SK-N-SH treated with all-trans-retinoic acid at 6 μM for 48 hours (cell line): Measurements from ENCODE around the gene UBALD2.

Experiments used
- ATAC-seq: fragments of 200-7000 bp; cut with Tn5 transposase; 3 replicates; pipeline ENCODE4 v1.9.1; 2020; ENCODE audit warnings: mild to moderate bottlenecking, moderate library complexity
- ARNTL ChIP-seq: fragments of 450-650 bp; formaldehyde crosslinking; IDR thresholded peaks from 2 replicates; pipeline ENCODE4 v1.5.0; 2020; ENCODE audit warnings: low read depth, mild to moderate bottlenecking, moderate library complexity, borderline replicate concordance
- BACH2 ChIP-seq: fragments of 250-450 bp; sonication (Bioruptor Pico); IDR thresholded peaks from 2 replicates; pipeline ENCODE4 v1.9.0; 2021; ENCODE audit warnings: mild to moderate bottlenecking, borderline replicate concordance
- CSDC2 ChIP-seq: fragments of 250-450 bp; sonication (Bioruptor Pico); IDR thresholded peaks from 2 replicates; pipeline ENCODE4 v1.5.0; 2020; ENCODE audit warnings: mild to moderate bottlenecking, moderate library complexity
- ESRRG ChIP-seq: fragments of 250-450 bp; sonication (Bioruptor Pico); IDR thresholded peaks from 2 replicates; pipeline ENCODE4 v1.6.1; 2021; ENCODE audit warnings: mild to moderate bottlenecking
- GLIS3 ChIP-seq: fragments of 250-450 bp; sonication (Bioruptor Pico); IDR thresholded peaks from 2 replicates; pipeline ENCODE4 v1.5.0; 2020; ENCODE audit warnings: mild to moderate bottlenecking, moderate library complexity
- ISL1 ChIP-seq: fragments of 250-450 bp; sonication (Bioruptor Pico); IDR thresholded peaks from 2 replicates; pipeline ENCODE4 v2.1.2; 2022; ENCODE audit warnings: mild to moderate bottlenecking, moderate library complexity
- OSR1 ChIP-seq: fragments of 250-450 bp; sonication (Bioruptor Pico); IDR thresholded peaks from 2 replicates; pipeline ENCODE4 v1.8.0; 2022; ENCODE audit warnings: moderate library complexity, mild to moderate bottlenecking, inconsistent platforms
- PATZ1 ChIP-seq: fragments of 250-450 bp; sonication (Bioruptor Pico); IDR thresholded peaks from 2 replicates; pipeline ENCODE4 v1.8.0; 2020; ENCODE audit warnings: mild to moderate bottlenecking, moderate library complexity, borderline replicate concordance
- PPARA ChIP-seq: fragments of 250-450 bp; sonication (Bioruptor Pico); IDR thresholded peaks from 2 replicates; pipeline ENCODE4 v1.5.0; 2020; ENCODE audit warnings: mild to moderate bottlenecking, borderline replicate concordance
- RARB ChIP-seq: fragments of 250-450 bp; sonication (Bioruptor Pico); IDR thresholded peaks from 2 replicates; pipeline ENCODE4 v1.8.0; 2021; ENCODE audit warnings: mild to moderate bottlenecking, moderate library complexity
- SNAI2 ChIP-seq: fragments of 250-450 bp; sonication (Bioruptor Pico); IDR thresholded peaks from 2 replicates; pipeline ENCODE4 v1.5.0; 2020; ENCODE audit warnings: mild to moderate bottlenecking, moderate library complexity
- TCF4 ChIP-seq: fragments of 250-450 bp; sonication (Bioruptor Pico); IDR thresholded peaks from 2 replicates; pipeline ENCODE4 v1.8.0; 2021; ENCODE audit warnings: mild to moderate bottlenecking, moderate library complexity, borderline replicate concordance
- TOX ChIP-seq: fragments of 250-450 bp; sonication (Bioruptor Pico); IDR thresholded peaks from 2 replicates; pipeline ENCODE4 v1.8.0; 2021; ENCODE audit warnings: mild to moderate bottlenecking, moderate library complexity, borderline replicate concordance
- ZC3H10 ChIP-seq: fragments of 250-450 bp; sonication (Bioruptor Pico); IDR thresholded peaks from 2 replicates; pipeline ENCODE4 v1.5.1; 2021; ENCODE audit warnings: mild to moderate bottlenecking, moderate library complexity
- ZFP3 ChIP-seq: fragments of 250-450 bp; sonication (Bioruptor Pico); IDR thresholded peaks from 2 replicates; pipeline ENCODE4 v1.5.0; 2020; ENCODE audit warnings: mild to moderate bottlenecking, moderate library complexity
- ZFP30 ChIP-seq: fragments of 450-650 bp; formaldehyde crosslinking; IDR thresholded peaks from 2 replicates; pipeline ENCODE4 v1.5.0; 2022; ENCODE audit warnings: mild to moderate bottlenecking, moderate library complexity
- ZNF565 ChIP-seq: fragments of 450-650 bp; formaldehyde crosslinking; conservative IDR thresholded peaks from 2 replicates; pipeline ENCODE4 v1.5.0; 2020; ENCODE audit warnings: low read depth, mild to moderate bottlenecking, moderate library complexity
- ZNF8 ChIP-seq: fragments of 450-650 bp; formaldehyde crosslinking; IDR thresholded peaks from 2 replicates; pipeline ENCODE4 v1.5.0; 2020; ENCODE audit warnings: mild to moderate bottlenecking, moderate library complexity
- TF ChIP-seq, protein P1 (sequence below): fragments of 250-450 bp; sonication (Bioruptor Pico); IDR thresholded peaks from 2 replicates; pipeline ENCODE4 v1.5.0; 2020; ENCODE audit warnings: mild to moderate bottlenecking, moderate library complexity
- TF ChIP-seq, protein P2 (sequence below): fragments of 250-450 bp; sonication (Bioruptor Pico); IDR thresholded peaks from 2 replicates; pipeline ENCODE4 v1.5.1; 2020; ENCODE audit warnings: low read depth, mild to moderate bottlenecking, moderate library complexity
- TF ChIP-seq, protein P3 (sequence below): fragments of 250-450 bp; sonication (Bioruptor Pico); IDR thresholded peaks from 2 replicates; pipeline ENCODE4 v1.8.0; 2021; ENCODE audit warnings: low read depth, mild to moderate bottlenecking, moderate library complexity, borderline replicate concordance
- TF ChIP-seq, protein P4 (sequence below): fragments of 250-450 bp; sonication (Bioruptor Pico); IDR thresholded peaks from 2 replicates; pipeline ENCODE4 v1.5.1; 2021; ENCODE audit warnings: mild to moderate bottlenecking, moderate library complexity

UBALD2 gene

DNA sequence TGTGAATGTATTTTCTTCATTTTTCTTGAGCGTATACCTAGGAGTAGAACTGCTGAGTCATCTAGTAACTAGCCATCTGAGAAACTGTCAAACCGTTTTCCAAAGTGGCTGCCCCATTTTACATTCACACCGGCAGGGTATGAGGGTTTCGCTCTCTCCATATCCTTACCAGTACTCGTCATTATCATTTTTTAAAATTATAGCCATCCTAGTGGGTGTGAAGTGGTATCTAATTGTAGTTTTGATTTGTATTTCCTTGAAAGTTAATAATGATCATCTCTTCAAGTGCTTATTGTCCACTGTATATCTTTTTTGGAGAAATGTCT, 30.8 kb upstream of the UBALD2 start:
- TF ChIP-seq, protein P1, sequence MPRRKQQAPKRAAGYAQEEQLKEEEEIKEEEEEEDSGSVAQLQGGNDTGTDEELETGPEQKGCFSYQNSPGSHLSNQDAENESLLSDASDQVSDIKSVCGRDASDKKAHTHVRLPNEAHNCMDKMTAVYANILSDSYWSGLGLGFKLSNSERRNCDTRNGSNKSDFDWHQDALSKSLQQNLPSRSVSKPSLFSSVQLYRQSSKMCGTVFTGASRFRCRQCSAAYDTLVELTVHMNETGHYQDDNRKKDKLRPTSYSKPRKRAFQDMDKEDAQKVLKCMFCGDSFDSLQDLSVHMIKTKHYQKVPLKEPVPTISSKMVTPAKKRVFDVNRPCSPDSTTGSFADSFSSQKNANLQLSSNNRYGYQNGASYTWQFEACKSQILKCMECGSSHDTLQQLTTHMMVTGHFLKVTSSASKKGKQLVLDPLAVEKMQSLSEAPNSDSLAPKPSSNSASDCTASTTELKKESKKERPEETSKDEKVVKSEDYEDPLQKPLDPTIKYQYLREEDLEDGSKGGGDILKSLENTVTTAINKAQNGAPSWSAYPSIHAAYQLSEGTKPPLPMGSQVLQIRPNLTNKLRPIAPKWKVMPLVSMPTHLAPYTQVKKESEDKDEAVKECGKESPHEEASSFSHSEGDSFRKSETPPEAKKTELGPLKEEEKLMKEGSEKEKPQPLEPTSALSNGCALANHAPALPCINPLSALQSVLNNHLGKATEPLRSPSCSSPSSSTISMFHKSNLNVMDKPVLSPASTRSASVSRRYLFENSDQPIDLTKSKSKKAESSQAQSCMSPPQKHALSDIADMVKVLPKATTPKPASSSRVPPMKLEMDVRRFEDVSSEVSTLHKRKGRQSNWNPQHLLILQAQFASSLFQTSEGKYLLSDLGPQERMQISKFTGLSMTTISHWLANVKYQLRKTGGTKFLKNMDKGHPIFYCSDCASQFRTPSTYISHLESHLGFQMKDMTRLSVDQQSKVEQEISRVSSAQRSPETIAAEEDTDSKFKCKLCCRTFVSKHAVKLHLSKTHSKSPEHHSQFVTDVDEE (CRISPR knock-in tag) = no peak
- TF ChIP-seq BACH2 (CRISPR knock-in tag) (no peak), ZNF565 (CRISPR knock-in tag) (no peak), ZFP30 (CRISPR knock-in tag) (no peak), PATZ1 (CRISPR knock-in tag) (no peak), RARB (CRISPR knock-in tag) (no peak), GLIS3 (CRISPR knock-in tag) (no peak), ZC3H10 (CRISPR knock-in tag) (no peak), ESRRG (CRISPR knock-in tag) (no peak), OSR1 (CRISPR knock-in tag) (no peak), PPARA (CRISPR knock-in tag) (no peak), TOX (no peak), CSDC2 (CRISPR knock-in tag) (no peak)
- no peak for ATAC-seq

- ATAC-seq = no peak
These were observed 29.3 kb upstream of the UBALD2 start for GRCh38 chr17:76235883-76236282.

More at GRCh38 chr17:76235883-76236282, 29.3 kb upstream of the UBALD2 start:
- TF ChIP-seq TCF4 (CRISPR knock-in tag) = no peak
- TF ChIP-seq ZFP30 (CRISPR knock-in tag) = no peak
- no peak for TF ChIP-seq SNAI2 (CRISPR knock-in tag)
- TF ChIP-seq ESRRG (CRISPR knock-in tag) = no peak
- no peak for TF ChIP-seq ZFP3 (CRISPR knock-in tag)
- TF ChIP-seq, protein P2, sequence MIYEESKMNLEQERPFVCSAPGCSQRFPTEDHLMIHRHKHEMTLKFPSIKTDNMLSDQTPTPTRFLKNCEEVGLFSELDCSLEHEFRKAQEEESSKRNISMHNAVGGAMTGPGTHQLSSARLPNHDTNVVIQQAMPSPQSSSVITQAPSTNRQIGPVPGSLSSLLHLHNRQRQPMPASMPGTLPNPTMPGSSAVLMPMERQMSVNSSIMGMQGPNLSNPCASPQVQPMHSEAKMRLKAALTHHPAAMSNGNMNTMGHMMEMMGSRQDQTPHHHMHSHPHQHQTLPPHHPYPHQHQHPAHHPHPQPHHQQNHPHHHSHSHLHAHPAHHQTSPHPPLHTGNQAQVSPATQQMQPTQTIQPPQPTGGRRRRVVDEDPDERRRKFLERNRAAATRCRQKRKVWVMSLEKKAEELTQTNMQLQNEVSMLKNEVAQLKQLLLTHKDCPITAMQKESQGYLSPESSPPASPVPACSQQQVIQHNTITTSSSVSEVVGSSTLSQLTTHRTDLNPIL (CRISPR knock-in tag) = no peak
- TF ChIP-seq, protein P3, sequence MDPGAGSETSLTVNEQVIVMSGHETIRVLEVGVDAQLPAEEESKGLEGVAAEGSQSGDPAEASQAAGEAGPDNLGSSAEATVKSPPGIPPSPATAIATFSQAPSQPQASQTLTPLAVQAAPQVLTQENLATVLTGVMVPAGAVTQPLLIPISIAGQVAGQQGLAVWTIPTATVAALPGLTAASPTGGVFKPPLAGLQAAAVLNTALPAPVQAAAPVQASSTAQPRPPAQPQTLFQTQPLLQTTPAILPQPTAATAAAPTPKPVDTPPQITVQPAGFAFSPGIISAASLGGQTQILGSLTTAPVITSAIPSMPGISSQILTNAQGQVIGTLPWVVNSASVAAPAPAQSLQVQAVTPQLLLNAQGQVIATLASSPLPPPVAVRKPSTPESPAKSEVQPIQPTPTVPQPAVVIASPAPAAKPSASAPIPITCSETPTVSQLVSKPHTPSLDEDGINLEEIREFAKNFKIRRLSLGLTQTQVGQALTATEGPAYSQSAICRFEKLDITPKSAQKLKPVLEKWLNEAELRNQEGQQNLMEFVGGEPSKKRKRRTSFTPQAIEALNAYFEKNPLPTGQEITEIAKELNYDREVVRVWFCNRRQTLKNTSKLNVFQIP (CRISPR knock-in tag) = no peak
- no peak for TF ChIP-seq CSDC2 (CRISPR knock-in tag)
- TF ChIP-seq BACH2 (CRISPR knock-in tag) = no peak
- TF ChIP-seq, protein P4, sequence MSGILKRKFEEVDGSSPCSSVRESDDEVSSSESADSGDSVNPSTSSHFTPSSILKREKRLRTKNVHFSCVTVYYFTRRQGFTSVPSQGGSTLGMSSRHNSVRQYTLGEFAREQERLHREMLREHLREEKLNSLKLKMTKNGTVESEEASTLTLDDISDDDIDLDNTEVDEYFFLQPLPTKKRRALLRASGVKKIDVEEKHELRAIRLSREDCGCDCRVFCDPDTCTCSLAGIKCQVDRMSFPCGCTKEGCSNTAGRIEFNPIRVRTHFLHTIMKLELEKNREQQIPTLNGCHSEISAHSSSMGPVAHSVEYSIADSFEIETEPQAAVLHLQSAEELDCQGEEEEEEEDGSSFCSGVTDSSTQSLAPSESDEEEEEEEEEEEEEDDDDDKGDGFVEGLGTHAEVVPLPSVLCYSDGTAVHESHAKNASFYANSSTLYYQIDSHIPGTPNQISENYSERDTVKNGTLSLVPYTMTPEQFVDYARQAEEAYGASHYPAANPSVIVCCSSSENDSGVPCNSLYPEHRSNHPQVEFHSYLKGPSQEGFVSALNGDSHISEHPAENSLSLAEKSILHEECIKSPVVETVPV = no peak
- no peak for TF ChIP-seq RARB (CRISPR knock-in tag)
- no peak for TF ChIP-seq GLIS3 (CRISPR knock-in tag)
- no peak for TF ChIP-seq OSR1 (CRISPR knock-in tag)
- TF ChIP-seq ISL1 (CRISPR knock-in tag) = no peak
- TF ChIP-seq PPARA (CRISPR knock-in tag) = no peak
- no peak for TF ChIP-seq ZC3H10 (CRISPR knock-in tag)
- TF ChIP-seq TOX = no peak
- TF ChIP-seq ARNTL (CRISPR knock-in tag) = no peak
- TF ChIP-seq ZNF8 (CRISPR knock-in tag) = no peak
- TF ChIP-seq, protein P1 (CRISPR knock-in tag) = no peak
